HCT116 (cell line): ENCODE results near the gene ZNF892. TPM values are rescaled to one million over a fixed set of nuclear protein-coding genes. Genes with fewer than 3 reads are reported as not detected.

Experiments used
- ATAC-seq: fragments of 200-7000 bp; cut with Tn5 transposase; 2 replicates; pipeline ENCODE4 v1.9.1; 2020; ENCODE audit warnings: mild to moderate bottlenecking, moderate library complexity
- BruUV-seq: library from RNA; stranded (reverse); fragments of 400-500 nt; replicated peaks from 2 replicates; lab custom pipeline; 2021; lab: Mats Ljungman, UMichigan
- CTCF ChIA-PET: fragments of 300-600 bp; sonication (Branson Sonifier 250); formaldehyde crosslinking; loops from one replicate; lab custom pipeline; 2021; ENCODE audit warnings: antibody characterized with exemption; lab: Charles Lee
- POLR2A ChIA-PET: fragments of 300-600, 350-600 bp; sonication (Branson Sonifier 250); formaldehyde crosslinking; loops from one replicate; lab custom pipeline; 2021; ENCODE audit warnings: antibody characterized with exemption; lab: Charles Lee
- RAD21 ChIA-PET, 2 experiments: fragments of 300-600 bp; sonication (Branson Sonifier 250); formaldehyde crosslinking; loops; one replicate each; lab custom pipeline; 2023; ENCODE audit warnings: low total read pairs in 2 of 2; ENCODE audit not compliant: uncharacterized antibody in 2 of 2, unreplicated experiment in 2 of 2, low non-redundant PET in 1 of 2; lab: Charles Lee
- DNase-seq: peaks from one replicate; pipeline ENCODE4 v3.0.0-alpha.2; 2010; ENCODE audit warnings: low read depth, low spot score
- H2AFZ ChIP-seq: fragments of 200-600 bp; shearing (Covaris generic), sonication (generic); 2 replicates; pipeline ENCODE4 v1.6.1; 2017; ENCODE audit warnings: low read depth, mixed run types, mixed read lengths, antibody characterized with exemption, low read length; ENCODE audit not compliant: poor library complexity, severe bottlenecking
- H3K27ac ChIP-seq: 2 replicates; pipeline ENCODE4 v1.5.1; 2012; ENCODE audit warnings: low read depth, low read length
- H3K27me3 ChIP-seq: fragments of 200-600 bp; sonication (generic); 2 replicates; pipeline ENCODE4 v1.6.1; 2016; ENCODE audit warnings: mixed run types, low read length, mixed read lengths; ENCODE audit not compliant: insufficient read depth
- H3K36me3 ChIP-seq, 2 experiments: fragments of 200-500 bp in 1 of 2; fragments of 200-600 bp in 1 of 2; sonication (Bioruptor generic) in 1 of 2; sonication (generic) in 1 of 2; 2 replicates each; pipeline versions ENCODE4 v1.5.1 to v1.6.1; 2014 to 2016; ENCODE audit warnings: low read length in 2 of 2, inconsistent platforms in 1 of 2, mixed read lengths in 1 of 2, mixed run types in 1 of 2; ENCODE audit not compliant: insufficient read depth in 2 of 2, control insufficient read depth in 1 of 2
- H3K4me1 ChIP-seq, 2 experiments: fragments of 200-600 bp in 1 of 2; sonication (generic) in 1 of 2; 2 replicates each; pipeline versions ENCODE4 v1.5.1 to v1.6.1; 2012 to 2017; ENCODE audit warnings: low read length in 2 of 2, inconsistent platforms in 1 of 2, mild to moderate bottlenecking in 1 of 2, mixed read lengths in 1 of 2, mixed run types in 1 of 2, moderate library complexity in 1 of 2; ENCODE audit not compliant: insufficient read depth in 2 of 2, control insufficient read depth in 1 of 2
- H3K4me2 ChIP-seq: fragments of 200-600 bp; sonication (generic); 2 replicates; pipeline ENCODE4 v1.6.1; 2017; ENCODE audit warnings: mixed run types, low read length, mixed read lengths
- H3K4me3 ChIP-seq, 2 experiments: fragments of 200-600 bp in 1 of 2; sonication (generic) in 1 of 2; replicated peaks in 1 of 2; 2 replicates each; pipeline ENCODE4 v1.5.1; 2011 to 2016; ENCODE audit warnings: low read length in 2 of 2, control low read depth in 1 of 2, low read depth in 1 of 2, mild to moderate bottlenecking in 1 of 2, mixed read lengths in 1 of 2, mixed run types in 1 of 2
- H3K79me2 ChIP-seq: fragments of 200-600 bp; sonication (generic); 2 replicates; pipeline ENCODE4 v1.6.1; 2017; ENCODE audit warnings: mild to moderate bottlenecking, mixed run types, low read length, moderate library complexity, mixed read lengths; ENCODE audit not compliant: insufficient read depth
- H3K9ac ChIP-seq: fragments of 200-600 bp; sonication (generic); 2 replicates; pipeline ENCODE4 v1.6.1; 2016; ENCODE audit warnings: low read length, mixed read lengths
- H3K9me2 ChIP-seq: fragments of 200-600 bp; sonication (generic), shearing (Covaris generic); 2 replicates; pipeline ENCODE4 v1.6.1; 2017; ENCODE audit warnings: mixed run types, mild to moderate bottlenecking, moderate library complexity; ENCODE audit not compliant: insufficient read depth
- H3K9me3 ChIP-seq, 2 experiments: fragments of 200-500 bp in 1 of 2; fragments of 200-600 bp in 1 of 2; sonication (Bioruptor generic) in 1 of 2; sonication (generic) in 1 of 2; 2 replicates each; pipeline ENCODE4 v1.6.1; 2014 to 2017; ENCODE audit warnings: low read length in 2 of 2, mixed read lengths in 2 of 2, inconsistent platforms in 1 of 2, low read depth in 1 of 2, mild to moderate bottlenecking in 1 of 2, mixed run types in 1 of 2, moderate library complexity in 1 of 2; ENCODE audit not compliant: control insufficient read depth in 1 of 2, insufficient read depth in 1 of 2
- H4K20me1 ChIP-seq: fragments of 200-600 bp; sonication (generic), shearing (Covaris generic); 2 replicates; pipeline ENCODE4 v1.6.1; 2017; ENCODE audit warnings: mixed run types, mild to moderate bottlenecking, moderate library complexity; ENCODE audit not compliant: insufficient read depth
- CBX3 ChIP-seq: IDR thresholded peaks from 2 replicates; pipeline ENCODE4 v1.6.1; 2012; ENCODE audit warnings: low read depth
- CTCF ChIP-seq, 3 experiments: fragments of 200-600 bp in 1 of 3; sonication (generic) in 1 of 3; IDR thresholded peaks in 2 of 3; conservative IDR thresholded peaks in 1 of 3; 2 replicates each; pipeline ENCODE4 v1.5.1; 2012 to 2017; ENCODE audit warnings: low read depth in 2 of 3, low read length in 2 of 3, antibody characterized with exemption in 1 of 3, borderline replicate concordance in 1 of 3, control low read depth in 1 of 3, mild to moderate bottlenecking in 1 of 3, mixed read lengths in 1 of 3, mixed run types in 1 of 3, moderate library complexity in 1 of 3; ENCODE audit not compliant: insufficient read depth in 1 of 3
- ELF1 ChIP-seq: IDR thresholded peaks from 2 replicates; pipeline ENCODE4 v1.6.1; 2012; ENCODE audit warnings: low read depth, borderline replicate concordance
- EZH2 ChIP-seq: fragments of 200-600 bp; sonication (generic); IDR thresholded peaks from 2 replicates; pipeline ENCODE4 v1.6.1; 2017; ENCODE audit warnings: antibody characterized with exemption, mixed run types
- EZH2phosphoT487 ChIP-seq: fragments of 200-600 bp; IDR thresholded peaks from 2 replicates; pipeline ENCODE4 v1.6.1; 2018; ENCODE audit warnings: antibody characterized with exemption, borderline replicate concordance
- JUND ChIP-seq: IDR thresholded peaks from 2 replicates; pipeline ENCODE4 v1.6.1; 2012
- POLR2A ChIP-seq: IDR thresholded peaks from 2 replicates; pipeline ENCODE4 v1.7.0; 2011; ENCODE audit warnings: borderline replicate concordance; ENCODE audit not compliant: insufficient read depth, insufficient read length; ENCODE audit errors: extremely low read depth
- POLR2AphosphoS5 ChIP-seq: IDR thresholded peaks from 2 replicates; pipeline ENCODE4 v1.6.1; 2011; ENCODE audit warnings: mild to moderate bottlenecking, low read depth, low read length, moderate library complexity
- SIN3A ChIP-seq: IDR thresholded peaks from 2 replicates; pipeline ENCODE4 v1.6.1; 2012; ENCODE audit warnings: low read depth
- SRF ChIP-seq: IDR thresholded peaks from 2 replicates; pipeline ENCODE4 v1.6.1; 2012; ENCODE audit warnings: low read depth
- TCF7L2 ChIP-seq: IDR thresholded peaks from 2 replicates; pipeline ENCODE4 v1.7.0; 2011; ENCODE audit warnings: borderline replicate concordance, inconsistent platforms; ENCODE audit not compliant: insufficient read depth, insufficient read length; ENCODE audit errors: extremely low read depth
- ZBTB33 ChIP-seq: IDR thresholded peaks from 2 replicates; pipeline ENCODE4 v1.6.1; 2011; ENCODE audit warnings: mild to moderate bottlenecking, low read length, moderate library complexity; ENCODE audit not compliant: insufficient replicate concordance; ENCODE audit errors: extremely low read depth
- ZFX ChIP-seq: fragments of 450-650 bp; IDR thresholded peaks from 2 replicates; pipeline ENCODE4 v1.6.1; 2017
- ZNF274 ChIP-seq: fragments of 200-500 bp; sonication (Bioruptor generic); IDR thresholded peaks from 2 replicates; pipeline ENCODE4 v1.6.1; 2014; ENCODE audit warnings: mild to moderate bottlenecking, low read depth, low read length, inconsistent platforms
- intact Hi-C: fragments of 100-400 bp; cut with micrococcal nuclease; formaldehyde crosslinking; loops from 2 replicates; pipeline ENCODE4 v1.10.0; 2022
- total RNA-seq: library from RNA; stranded (reverse); gene quantifications from one replicate; pipeline ENCODE4 v1.2.1, GENCODE V29; 2021; ENCODE audit not compliant: unreplicated experiment
- TF ChIP-seq, protein P1 (sequence below): IDR thresholded peaks from 2 replicates; pipeline ENCODE4 v1.6.1; 2012
- TF ChIP-seq, protein P2 (sequence below): IDR thresholded peaks from 2 replicates; pipeline ENCODE4 v1.6.1; 2012; ENCODE audit warnings: low read depth
- TF ChIP-seq, protein P3 (sequence below): IDR thresholded peaks from 2 replicates; pipeline ENCODE4 v1.6.1; 2012

The ZNF892 gene
- total RNA-seq, 1 experiment from 2014 or later, result 0.27 TPM

DNA sequence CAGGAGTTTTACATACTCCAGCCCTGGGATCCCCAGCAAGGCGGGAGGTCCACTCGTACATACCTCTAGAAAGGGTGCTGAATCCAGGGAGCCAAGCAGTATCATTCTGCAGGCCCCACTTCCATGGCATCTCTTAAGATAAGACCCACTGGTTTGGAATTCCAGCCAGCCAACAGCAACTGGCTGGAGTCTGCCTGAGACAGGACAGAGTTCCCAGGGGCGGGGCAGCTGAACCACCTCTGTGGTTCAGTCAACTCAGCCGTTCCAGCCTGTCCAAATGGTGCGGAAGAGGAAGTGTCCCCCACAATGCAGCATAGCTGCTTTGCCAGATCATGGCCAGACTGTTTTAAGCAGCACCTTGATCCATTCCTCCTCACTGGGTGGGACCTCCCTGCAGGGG is 33.2 kb downstream of the ZNF892 start:
- no peaks in the 10 kb centered on the region for H4K20me1 ChIP-seq
- no peak for ATAC-seq
- H3K27ac ChIP-seq, result no peak overlapping the region
- no peak overlapping the region for H3K9ac ChIP-seq
- no peaks in the 10 kb centered on the region for H3K27me3 ChIP-seq
- H3K36me3 ChIP-seq, result no peaks in the 10 kb centered on the region
- ChIA-PET CTCF (no interaction called here), RAD21 (no interaction called here), POLR2A (no interaction called here)
- no peak for DNase-seq
- no peak overlapping the region for H3K4me2 ChIP-seq
- H3K79me2 ChIP-seq, result no peaks in the 10 kb centered on the region
- H2AFZ ChIP-seq, result no peak overlapping the region
- H3K4me3 ChIP-seq, result no peak overlapping the region
- H3K9me3 ChIP-seq, result peaks cover 3 to 7% of the 10 kb centered on the region in 2 experiments; a peak in 2 of 4 replicates
- no peaks in the 10 kb centered on the region for H3K9me2 ChIP-seq
- H3K4me1 ChIP-seq, result no peaks in the 10 kb centered on the region
- TF ChIP-seq, protein P1, sequence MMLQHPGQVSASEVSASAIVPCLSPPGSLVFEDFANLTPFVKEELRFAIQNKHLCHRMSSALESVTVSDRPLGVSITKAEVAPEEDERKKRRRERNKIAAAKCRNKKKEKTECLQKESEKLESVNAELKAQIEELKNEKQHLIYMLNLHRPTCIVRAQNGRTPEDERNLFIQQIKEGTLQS, result no peak
- no peak for TF ChIP-seq CTCF (IDR thresholded peaks at IDR 0.05 in 2 of 3, conservative IDR thresholded peaks at IDR 0.05 in 1 of 3; ENCODE audit: borderline replicate concordance in 1 of 3, insufficient read depth in 1 of 3, low read depth in 2 of 3, low read length in 2 of 3)
- TF ChIP-seq, protein P2, sequence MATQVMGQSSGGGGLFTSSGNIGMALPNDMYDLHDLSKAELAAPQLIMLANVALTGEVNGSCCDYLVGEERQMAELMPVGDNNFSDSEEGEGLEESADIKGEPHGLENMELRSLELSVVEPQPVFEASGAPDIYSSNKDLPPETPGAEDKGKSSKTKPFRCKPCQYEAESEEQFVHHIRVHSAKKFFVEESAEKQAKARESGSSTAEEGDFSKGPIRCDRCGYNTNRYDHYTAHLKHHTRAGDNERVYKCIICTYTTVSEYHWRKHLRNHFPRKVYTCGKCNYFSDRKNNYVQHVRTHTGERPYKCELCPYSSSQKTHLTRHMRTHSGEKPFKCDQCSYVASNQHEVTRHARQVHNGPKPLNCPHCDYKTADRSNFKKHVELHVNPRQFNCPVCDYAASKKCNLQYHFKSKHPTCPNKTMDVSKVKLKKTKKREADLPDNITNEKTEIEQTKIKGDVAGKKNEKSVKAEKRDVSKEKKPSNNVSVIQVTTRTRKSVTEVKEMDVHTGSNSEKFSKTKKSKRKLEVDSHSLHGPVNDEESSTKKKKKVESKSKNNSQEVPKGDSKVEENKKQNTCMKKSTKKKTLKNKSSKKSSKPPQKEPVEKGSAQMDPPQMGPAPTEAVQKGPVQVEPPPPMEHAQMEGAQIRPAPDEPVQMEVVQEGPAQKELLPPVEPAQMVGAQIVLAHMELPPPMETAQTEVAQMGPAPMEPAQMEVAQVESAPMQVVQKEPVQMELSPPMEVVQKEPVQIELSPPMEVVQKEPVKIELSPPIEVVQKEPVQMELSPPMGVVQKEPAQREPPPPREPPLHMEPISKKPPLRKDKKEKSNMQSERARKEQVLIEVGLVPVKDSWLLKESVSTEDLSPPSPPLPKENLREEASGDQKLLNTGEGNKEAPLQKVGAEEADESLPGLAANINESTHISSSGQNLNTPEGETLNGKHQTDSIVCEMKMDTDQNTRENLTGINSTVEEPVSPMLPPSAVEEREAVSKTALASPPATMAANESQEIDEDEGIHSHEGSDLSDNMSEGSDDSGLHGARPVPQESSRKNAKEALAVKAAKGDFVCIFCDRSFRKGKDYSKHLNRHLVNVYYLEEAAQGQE, result no peak
- TF ChIP-seq POLR2AphosphoS5, result no peak
- TF ChIP-seq, protein P3, sequence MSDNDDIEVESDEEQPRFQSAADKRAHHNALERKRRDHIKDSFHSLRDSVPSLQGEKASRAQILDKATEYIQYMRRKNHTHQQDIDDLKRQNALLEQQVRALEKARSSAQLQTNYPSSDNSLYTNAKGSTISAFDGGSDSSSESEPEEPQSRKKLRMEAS, result no peak
- TF ChIP-seq EZH2, result no peak
- TF ChIP-seq CBX3, result no peak
- no peak for TF ChIP-seq EZH2phosphoT487
- TF ChIP-seq TCF7L2, result no peak
- no peak for TF ChIP-seq JUND
- TF ChIP-seq POLR2A, result no peak
- no peak for TF ChIP-seq ZNF274
- no peak for TF ChIP-seq SIN3A
- no peak for TF ChIP-seq SRF
- TF ChIP-seq ZFX, result no peak
- TF ChIP-seq ZBTB33, result no peak
- TF ChIP-seq ELF1, result no peak
- no TSS peak for BruUV-seq
- intact Hi-C loops, result no loop called here
